ENCODE measurements around the gene H3-3A.

Gene H3-3A

GRCh38 chr1:226054519-226055327, 7.8 kb upstream of the H3-3A start:
- no peak for DNase-seq

- DNase-seq, result no peak
Measured at GRCh38 chr1:226059709-226060108, 2.8 kb upstream of the H3-3A start.

- DNase-seq, result no peak
Measured at GRCh38 chr1:226060427-226060826, 2.1 kb upstream of the H3-3A start.

GRCh38 chr1:226061068-226061840, 1.3 kb upstream of the H3-3A start:
- no peak for DNase-seq

GRCh38 chr1:226061841-226062557, 517 bp upstream of the H3-3A start:
- peak; percentile 50 for DNase-seq

DNA sequence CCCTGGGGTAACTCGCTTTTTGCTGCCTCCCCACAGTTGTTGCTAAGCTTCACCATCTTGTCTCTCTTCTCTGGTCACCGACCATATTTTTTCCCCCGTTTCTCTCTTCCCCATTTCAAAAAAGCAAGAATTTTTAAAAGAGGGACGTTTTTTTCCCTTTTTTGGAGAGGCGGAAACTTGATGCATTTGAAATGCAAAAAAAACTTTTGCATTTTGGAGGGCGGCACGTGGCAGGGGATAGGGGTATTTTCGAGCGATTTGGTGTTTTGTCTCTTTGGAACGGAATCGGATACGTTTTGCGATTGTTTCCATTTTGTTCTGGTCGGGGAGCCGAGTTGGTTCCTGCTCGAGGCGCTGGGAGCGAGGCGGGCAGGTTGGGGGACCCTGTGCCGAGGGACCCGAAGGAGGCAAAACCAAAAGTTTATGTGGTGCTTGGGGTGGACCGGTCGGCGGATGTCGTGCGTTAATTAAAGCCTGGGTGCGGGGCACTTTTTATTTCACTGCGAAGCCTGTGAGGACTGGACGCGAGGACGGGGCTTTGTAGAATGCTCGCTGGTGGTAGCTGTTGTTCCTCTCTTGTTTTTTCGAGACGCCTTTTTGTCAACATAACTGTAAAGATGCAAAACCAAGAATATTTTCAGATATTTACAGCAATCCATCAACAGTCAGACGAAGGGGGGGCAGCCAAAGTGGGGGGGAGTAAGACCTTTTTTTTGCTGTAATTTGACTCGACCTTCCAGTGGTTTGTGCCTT, 884 bp downstream of the H3-3A start:
- DNase-seq, result peak; percentile 54

GRCh38 chr1:226063977-226064815, 1.7 kb downstream of the H3-3A start:
- DNase-seq, result peak; percentile 55

DNA sequence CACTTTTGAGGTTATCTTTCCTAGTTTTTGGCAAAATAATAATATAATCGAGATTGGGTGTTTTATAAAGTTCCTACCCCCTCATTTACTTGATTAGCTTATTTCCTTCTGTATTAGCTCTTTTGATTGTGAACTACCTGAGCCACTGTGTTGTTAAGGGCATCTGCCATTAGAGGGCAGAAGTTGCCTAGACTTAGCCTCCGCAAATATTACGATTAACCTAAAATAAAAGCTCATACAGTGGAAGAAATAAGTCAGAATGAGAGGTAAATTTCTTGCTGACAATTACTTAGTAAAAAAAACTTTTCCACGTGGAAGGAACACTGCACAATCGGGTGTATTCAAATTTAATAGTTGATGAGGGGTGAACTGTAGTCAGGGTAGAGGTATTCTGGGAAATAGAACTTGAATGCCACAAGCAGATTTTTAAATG, 2.3 kb downstream of the H3-3A start:
- DNase-seq, result peak; percentile 75

GRCh38 chr1:226066415-226067078, 4.0 kb downstream of the H3-3A start:
- no peak for DNase-seq

- DNase-seq, result no peak
Measured at GRCh38 chr1:226069811-226070489, 7.4 kb downstream of the H3-3A start.

GRCh38 chr1:226072347-226072746, 9.8 kb downstream of the H3-3A start:
- no peak for DNase-seq

DNA sequence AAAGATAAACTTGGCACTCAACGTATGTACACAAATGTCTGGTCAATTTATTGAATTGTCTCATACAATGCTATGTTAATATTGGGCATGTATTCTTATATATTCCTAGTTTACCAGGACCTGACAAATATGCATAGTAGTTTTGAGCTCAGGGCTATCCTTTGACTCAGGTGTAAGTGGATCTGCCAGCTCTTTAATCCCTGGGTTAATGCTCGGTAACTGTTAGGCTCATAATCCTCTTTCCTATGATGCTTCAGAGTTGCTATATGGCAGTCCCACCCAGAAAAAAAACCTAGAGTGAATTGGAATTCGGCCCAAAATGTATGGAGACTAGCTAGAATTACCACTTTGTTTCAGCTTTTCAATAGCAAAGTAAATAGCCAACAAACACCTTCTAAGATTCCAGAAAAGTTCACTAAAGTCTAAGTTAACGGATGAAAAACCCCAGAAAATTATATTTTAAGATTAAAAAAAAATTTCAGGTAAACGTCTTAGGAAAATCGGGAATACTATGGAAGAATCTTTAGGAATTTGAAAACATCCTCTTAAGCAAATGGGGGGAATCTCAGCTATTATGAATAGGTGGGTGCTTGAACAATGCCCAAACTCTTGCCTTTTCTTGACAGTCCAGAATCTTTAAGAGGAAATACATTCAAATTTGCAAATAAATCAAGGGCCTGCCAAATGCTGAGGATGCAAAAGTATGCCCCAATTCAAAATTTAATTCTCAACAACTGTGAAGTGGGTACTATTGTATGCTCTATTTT, 10.9 kb downstream of the H3-3A start:
- no peak for DNase-seq

DNA sequence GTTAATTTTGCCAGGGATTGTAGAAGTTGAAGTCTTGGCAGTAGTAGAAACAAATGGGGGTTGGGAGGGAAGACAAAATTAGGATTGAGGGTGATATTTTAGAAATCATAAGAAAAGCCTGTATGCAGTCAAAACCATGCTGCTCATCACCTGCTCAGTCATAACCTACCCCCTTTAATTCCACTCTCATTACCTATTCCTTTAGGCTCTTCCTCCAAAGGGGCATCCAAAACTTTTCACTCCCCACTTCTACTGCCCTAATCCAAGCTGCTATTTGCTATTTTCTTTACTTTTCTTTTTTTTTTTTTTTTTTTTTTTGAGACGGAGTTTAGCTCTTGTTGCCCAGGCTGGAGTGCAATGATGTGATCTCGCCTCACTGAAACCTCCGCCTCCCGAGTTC, 11.5 kb downstream of the H3-3A start:
- no peak for DNase-seq

GRCh38 chr1:226076378-226076777, 13.9 kb downstream of the H3-3A start:
- DNase-seq, result no peak

GRCh38 chr1:226078374-226078773, 15.9 kb downstream of the H3-3A start:
- no peak for DNase-seq

- no peak for DNase-seq
Measured at GRCh38 chr1:226082587-226082917, 20.0 kb downstream of the H3-3A start.

- DNase-seq, result no peak
Measured at GRCh38 chr1:226082959-226083301, 20.4 kb downstream of the H3-3A start.

GRCh38 chr1:226083302-226084101, 21.0 kb downstream of the H3-3A start:
- peak; percentile 94 for DNase-seq

- no peak for DNase-seq
Measured at GRCh38 chr1:226085675-226086285, 23.3 kb downstream of the H3-3A start.
